HG02840 (cell line): ENCODE data around the gene SLC35E3.
"Not testable (repeated sequence)": the region's sequence is repeated elsewhere in the genome, so short reads cannot be mapped to it uniquely, and the experiment has no call there.

Experiments
- ATAC-seq: cut with Tn5 transposase; IDR thresholded peaks from one replicate; pipeline ENCODE4 v1.9.1; 2021; ENCODE audit warnings: mild to moderate bottlenecking, moderate library complexity, moderate number of reproducible peaks; ENCODE audit not compliant: unreplicated experiment, low FRiP score

Gene SLC35E3

GRCh38 chr12:68793436-68793835 is 47.5 kb downstream of the SLC35E3 start:
- ATAC-seq: no peak

- ATAC-seq: no peak
These were observed 48.1 kb downstream of the SLC35E3 start for GRCh38 chr12:68793975-68794652.

- no peak for ATAC-seq
These were observed 48.8 kb downstream of the SLC35E3 start for GRCh38 chr12:68794653-68795251.

- no peak for ATAC-seq
These were observed 50.4 kb downstream of the SLC35E3 start for GRCh38 chr12:68796399-68796798.

GRCh38 chr12:68798882-68799234 is 52.9 kb downstream of the SLC35E3 start:
- ATAC-seq: no peak

GRCh38 chr12:68800294-68800693 is 54.3 kb downstream of the SLC35E3 start:
- no peak for ATAC-seq

- ATAC-seq: not testable (repeated sequence)
These were observed 55.1 kb downstream of the SLC35E3 start for GRCh38 chr12:68801124-68801523.

- not testable (repeated sequence) for ATAC-seq
These were observed 56.4 kb downstream of the SLC35E3 start for GRCh38 chr12:68802372-68802745.

- not testable (repeated sequence) for ATAC-seq
These were observed 57.1 kb downstream of the SLC35E3 start for GRCh38 chr12:68802911-68803651.

GRCh38 chr12:68803948-68804656 is 58.1 kb downstream of the SLC35E3 start:
- no peak for ATAC-seq

- no peak for ATAC-seq
These were observed 58.9 kb downstream of the SLC35E3 start for GRCh38 chr12:68804657-68805591.

- no peak for ATAC-seq
These were observed 59.7 kb downstream of the SLC35E3 start for GRCh38 chr12:68805592-68806120.

GRCh38 chr12:68806488-68807237 is 60.7 kb downstream of the SLC35E3 start:
- no peak for ATAC-seq

- ATAC-seq: not testable (repeated sequence)
These were observed 61.2 kb downstream of the SLC35E3 start for GRCh38 chr12:68807274-68807575.

- ATAC-seq: peak; percentile 75
These were observed 61.8 kb downstream of the SLC35E3 start, which contains the start of gene MDM2 for GRCh38 chr12:68807576-68808387. Gene MDM2, plus strand, starts transcription at chr12:68808177. Its CDS starts 301 bp downstream, at chr12:68808478.

GRCh38 chr12:68808388-68809189 is 62.6 kb downstream of the SLC35E3 start:
- peak; percentile 53 for ATAC-seq
